Nephron (organoid): ENCODE results near the gene CZIB.
A peak's percentile ranks its signal among the peaks of the same experiment; 100 is the strongest.
"Not testable (repeated sequence)": the region's sequence is repeated elsewhere in the genome, so short reads cannot be mapped to it uniquely, and the experiment has no call there.

ENCODE experiments used
- H3K27ac Mint-ChIP-seq, 3 experiments: 2 replicates each; pipeline ENCODE4 v1.8.0; 2020; ENCODE audit warnings: mixed read lengths in 3 of 3, mild to moderate bottlenecking in 2 of 3, moderate library complexity in 1 of 3
- H3K27me3 Mint-ChIP-seq: 2 replicates; pipeline ENCODE4 v1.8.0; 2021; ENCODE audit warnings: low read depth, mild to moderate bottlenecking, moderate library complexity, mixed read lengths
- H3K36me3 Mint-ChIP-seq: 2 replicates; pipeline ENCODE4 v1.8.0; 2020; ENCODE audit warnings: low read depth, mixed read lengths
- H3K4me1 Mint-ChIP-seq: 2 replicates; pipeline ENCODE4 v1.8.0; 2020; ENCODE audit warnings: mixed read lengths
- H3K4me3 Mint-ChIP-seq, 3 experiments: 2 replicates each; pipeline ENCODE4 v1.8.0; 2020; ENCODE audit warnings: mild to moderate bottlenecking in 3 of 3, mixed read lengths in 3 of 3, moderate library complexity in 2 of 3
- H3K9me3 Mint-ChIP-seq: 2 replicates; pipeline ENCODE4 v1.8.0; 2020; ENCODE audit warnings: mixed read lengths
- TF ChIP-seq, protein P1 (sequence below), 3 experiments: fragments of 200-600 bp; sonication (generic); IDR thresholded peaks; one replicate each; pipeline ENCODE4 v1.5.0; 2021; ENCODE audit warnings: antibody characterized with exemption in 3 of 3; ENCODE audit not compliant: unreplicated experiment in 3 of 3

CZIB gene

GRCh38 chr1:53210352-53210751 lies 10.1 kb downstream of the CZIB start:
- Mint-ChIP-seq H3K36me3 (peaks cover 80% of the 10 kb centered on the region), H3K27ac (no peak overlapping the region), H3K4me3 (no peak overlapping the region), H3K27me3 (no peaks in the 10 kb centered on the region), H3K4me1 (no peaks in the 10 kb centered on the region), H3K9me3 (peaks cover 12% of the 10 kb centered on the region)
- TF ChIP-seq, protein P1, sequence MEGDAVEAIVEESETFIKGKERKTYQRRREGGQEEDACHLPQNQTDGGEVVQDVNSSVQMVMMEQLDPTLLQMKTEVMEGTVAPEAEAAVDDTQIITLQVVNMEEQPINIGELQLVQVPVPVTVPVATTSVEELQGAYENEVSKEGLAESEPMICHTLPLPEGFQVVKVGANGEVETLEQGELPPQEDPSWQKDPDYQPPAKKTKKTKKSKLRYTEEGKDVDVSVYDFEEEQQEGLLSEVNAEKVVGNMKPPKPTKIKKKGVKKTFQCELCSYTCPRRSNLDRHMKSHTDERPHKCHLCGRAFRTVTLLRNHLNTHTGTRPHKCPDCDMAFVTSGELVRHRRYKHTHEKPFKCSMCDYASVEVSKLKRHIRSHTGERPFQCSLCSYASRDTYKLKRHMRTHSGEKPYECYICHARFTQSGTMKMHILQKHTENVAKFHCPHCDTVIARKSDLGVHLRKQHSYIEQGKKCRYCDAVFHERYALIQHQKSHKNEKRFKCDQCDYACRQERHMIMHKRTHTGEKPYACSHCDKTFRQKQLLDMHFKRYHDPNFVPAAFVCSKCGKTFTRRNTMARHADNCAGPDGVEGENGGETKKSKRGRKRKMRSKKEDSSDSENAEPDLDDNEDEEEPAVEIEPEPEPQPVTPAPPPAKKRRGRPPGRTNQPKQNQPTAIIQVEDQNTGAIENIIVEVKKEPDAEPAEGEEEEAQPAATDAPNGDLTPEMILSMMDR (IDR thresholded peaks at IDR 0.05; ENCODE audit: unreplicated experiment in 3 of 3), result no peak

- Mint-ChIP-seq H3K27me3 (no peaks in the 10 kb centered on the region), H3K27ac (no peak overlapping the region), H3K9me3 (peaks cover 26% of the 10 kb centered on the region), H3K4me3 (no peak overlapping the region), H3K4me1 (no peaks in the 10 kb centered on the region), H3K36me3 (peaks cover 90% of the 10 kb centered on the region)
- TF ChIP-seq, protein P1 (IDR thresholded peaks at IDR 0.05; ENCODE audit: unreplicated experiment in 3 of 3), result no peak
These were observed 12.7 kb downstream of the CZIB start for GRCh38 chr1:53207726-53208125.

DNA sequence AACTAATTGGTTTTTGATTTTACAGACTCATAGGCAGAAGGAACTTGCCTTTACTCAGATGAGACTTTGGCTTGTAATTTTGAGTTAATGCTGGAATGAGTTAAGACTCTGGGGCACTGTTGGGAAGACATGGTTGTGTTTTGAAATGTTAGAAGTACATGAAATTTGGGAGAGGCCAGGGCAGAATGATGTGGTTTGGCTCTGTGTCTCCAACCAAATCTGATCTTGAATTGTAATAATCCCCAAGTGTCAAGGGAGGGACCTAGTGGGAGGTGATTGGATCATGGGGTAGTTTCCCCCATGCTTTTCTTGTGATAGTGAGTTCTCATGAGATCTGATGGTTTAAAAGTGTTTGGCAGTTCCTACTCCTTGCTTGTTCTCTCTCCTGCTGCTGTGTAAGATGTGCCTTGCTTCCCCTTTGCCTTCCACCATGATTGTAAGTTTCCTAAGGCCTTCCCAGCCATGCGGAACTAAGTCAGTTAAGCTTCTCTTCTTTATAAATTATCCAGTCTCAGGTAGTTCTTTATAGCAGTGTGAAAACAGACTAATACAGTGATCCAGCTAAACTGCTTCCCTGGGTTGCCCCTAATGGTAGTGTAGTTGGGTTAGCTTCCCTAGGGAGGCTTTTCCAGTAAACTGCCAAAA lies 13.6 kb downstream of the CZIB start:
- no peak overlapping the region for H3K27ac Mint-ChIP-seq
- H3K27me3 Mint-ChIP-seq, result no peaks in the 10 kb centered on the region
- H3K9me3 Mint-ChIP-seq, result peaks cover 26% of the 10 kb centered on the region
- no peak overlapping the region for H3K4me3 Mint-ChIP-seq
- TF ChIP-seq, protein P1 (IDR thresholded peaks at IDR 0.05; ENCODE audit: unreplicated experiment in 3 of 3), result no peak
- H3K36me3 Mint-ChIP-seq, result peaks cover 93% of the 10 kb centered on the region
- no peaks in the 10 kb centered on the region for H3K4me1 Mint-ChIP-seq

- H3K4me3 Mint-ChIP-seq, H3K4me1 Mint-ChIP-seq, H3K27me3 Mint-ChIP-seq, H3K27ac Mint-ChIP-seq: not testable (repeated sequence)
- H3K36me3 Mint-ChIP-seq, result peaks cover 95% of the 10 kb centered on the region
- H3K9me3 Mint-ChIP-seq, result peaks cover 26% of the 10 kb centered on the region
These were observed 14.2 kb downstream of the CZIB start for GRCh38 chr1:53206083-53206685.

GRCh38 chr1:53205496-53205895 lies 14.9 kb downstream of the CZIB start:
- H3K4me1 Mint-ChIP-seq, H3K27me3 Mint-ChIP-seq, H3K27ac Mint-ChIP-seq, H3K4me3 Mint-ChIP-seq: not testable (repeated sequence)
- H3K36me3 Mint-ChIP-seq, result peaks cover 96% of the 10 kb centered on the region
- peaks cover 26% of the 10 kb centered on the region for H3K9me3 Mint-ChIP-seq

DNA sequence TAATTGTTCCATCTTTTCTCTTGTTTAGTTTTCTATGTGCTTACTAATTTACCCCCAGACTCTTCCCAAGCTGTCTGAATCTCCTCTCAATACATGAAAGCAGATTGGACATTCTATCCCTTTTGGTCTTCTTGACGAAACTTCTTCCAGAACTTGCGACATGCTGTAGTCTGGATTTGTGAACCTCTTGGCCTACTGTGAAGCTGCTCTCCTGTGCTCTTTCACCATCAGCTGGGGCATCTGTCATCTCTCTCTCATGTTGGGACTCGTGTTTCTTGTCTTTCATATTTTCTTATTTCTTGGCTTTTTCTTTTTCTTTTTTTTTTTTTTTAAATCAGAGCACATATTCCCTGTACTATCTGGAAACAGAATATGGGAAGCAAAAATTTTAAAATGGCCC lies 17.0 kb downstream of the CZIB start:
- peaks cover 76% of the 10 kb centered on the region for H3K36me3 Mint-ChIP-seq
- H3K27ac Mint-ChIP-seq, result no peak overlapping the region
- no peaks in the 10 kb centered on the region for H3K27me3 Mint-ChIP-seq
- peaks cover 26% of the 10 kb centered on the region for H3K9me3 Mint-ChIP-seq
- TF ChIP-seq, protein P1 (IDR thresholded peaks at IDR 0.05; ENCODE audit: unreplicated experiment in 3 of 3), result no peak
- H3K4me1 Mint-ChIP-seq, result no peaks in the 10 kb centered on the region
- H3K4me3 Mint-ChIP-seq, result no peak overlapping the region

DNA sequence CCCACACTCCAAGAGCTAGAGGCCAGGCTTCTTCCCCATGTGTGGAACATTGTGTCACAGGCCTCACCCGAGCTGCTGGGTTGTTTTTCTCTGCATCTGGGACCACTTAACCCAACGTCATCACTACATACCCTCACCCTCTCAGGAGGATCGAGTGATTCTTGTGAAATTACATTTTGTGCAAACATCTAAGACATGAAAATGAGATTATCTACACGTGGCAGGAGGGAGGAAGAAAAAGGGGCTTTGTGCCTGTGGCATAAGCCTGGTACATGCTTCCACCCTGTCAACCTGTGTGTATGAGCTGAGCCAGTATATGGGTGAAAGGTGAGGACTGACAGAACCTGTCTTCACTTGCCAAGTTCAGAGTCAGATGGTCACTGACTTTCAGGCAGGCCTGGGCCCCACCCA lies 22.2 kb downstream of the CZIB start:
- Mint-ChIP-seq H3K4me1 (peaks cover 33% of the 10 kb centered on the region), H3K9me3 (no peaks in the 10 kb centered on the region), H3K36me3 (peaks cover 25% of the 10 kb centered on the region), H3K27me3 (no peaks in the 10 kb centered on the region), H3K27ac (peak overlapping the region; percentile 95 to 96 (median 96)), H3K4me3 (peak overlapping the region; percentile 90 to 99 (median 96))
- TF ChIP-seq, protein P1 (IDR thresholded peaks at IDR 0.05; ENCODE audit: unreplicated experiment in 3 of 3), result no peak
